HG03571 (cell line): ENCODE measurements around the gene GOLPH3.
"Not testable (repeated sequence)": the region's sequence is repeated elsewhere in the genome, so short reads cannot be mapped to it uniquely, and the experiment has no call there.

Experiments used
- ATAC-seq: cut with Tn5 transposase; IDR thresholded peaks from one replicate; pipeline ENCODE4 v1.9.1; 2021; ENCODE audit not compliant: unreplicated experiment

GOLPH3 gene

DNA sequence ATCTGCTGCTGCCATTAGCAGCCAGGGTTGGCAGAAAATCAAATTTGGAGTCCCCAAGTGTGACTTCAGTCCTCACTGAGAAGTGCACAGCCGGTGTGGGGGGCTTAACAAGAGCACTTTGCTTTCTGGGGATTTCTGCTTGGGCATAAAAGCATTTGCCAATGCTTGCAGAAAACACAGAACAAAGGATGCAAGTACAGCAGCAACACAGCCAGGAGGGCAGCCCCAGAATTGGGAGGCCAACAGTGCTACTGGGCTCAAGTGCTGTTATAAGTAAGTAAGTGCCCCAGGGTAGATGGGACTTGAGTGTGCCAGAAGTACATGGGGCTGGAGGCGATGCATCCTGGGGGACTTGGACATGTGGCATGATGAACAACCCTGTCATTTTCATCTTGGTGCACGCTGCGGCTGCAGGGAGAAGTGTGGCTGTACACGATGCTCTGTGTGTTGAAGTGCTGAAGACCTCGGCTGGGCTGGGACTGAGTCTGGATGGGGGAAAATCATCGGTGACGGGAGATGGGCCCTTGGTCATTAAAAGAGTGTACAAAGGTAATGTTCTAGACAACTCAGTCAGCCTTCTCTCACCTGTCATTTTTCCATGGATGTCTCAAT lies 73.3 kb downstream of the GOLPH3 start:
- ATAC-seq, result no peak

GRCh38 chr5:32100230-32100629 lies 73.9 kb downstream of the GOLPH3 start:
- no peak for ATAC-seq

DNA sequence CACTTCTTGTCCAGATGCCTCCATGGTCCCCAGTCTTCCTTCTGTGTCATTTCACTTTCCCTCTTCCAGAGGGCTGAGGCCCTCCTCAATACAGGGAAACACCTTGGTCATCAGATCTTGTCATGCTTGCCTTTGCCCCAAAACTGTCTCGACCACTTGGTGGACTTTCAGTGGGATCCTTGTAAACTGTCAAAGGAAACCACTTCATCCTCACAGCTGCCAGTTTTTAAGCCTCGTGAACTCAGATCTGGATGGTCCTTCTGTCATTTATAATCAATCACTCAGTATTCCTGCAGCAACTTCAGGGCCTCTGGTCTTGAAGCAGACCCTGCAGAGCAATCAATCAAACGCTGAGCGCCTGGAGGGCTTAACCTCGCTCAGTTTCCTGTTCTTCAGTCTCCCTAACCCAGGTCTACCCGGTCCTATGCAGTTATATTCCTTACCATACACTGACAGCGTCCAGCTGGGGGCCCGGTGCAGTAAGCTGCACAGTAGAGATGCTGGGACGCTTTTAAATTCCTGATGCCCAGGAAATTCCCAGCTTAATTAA lies 74.6 kb downstream of the GOLPH3 start:
- ATAC-seq, result no peak

GRCh38 chr5:32098890-32099310 lies 75.2 kb downstream of the GOLPH3 start:
- ATAC-seq, result no peak

- ATAC-seq, result no peak
Measured at GRCh38 chr5:32098291-32098690, 75.8 kb downstream of the GOLPH3 start.

DNA sequence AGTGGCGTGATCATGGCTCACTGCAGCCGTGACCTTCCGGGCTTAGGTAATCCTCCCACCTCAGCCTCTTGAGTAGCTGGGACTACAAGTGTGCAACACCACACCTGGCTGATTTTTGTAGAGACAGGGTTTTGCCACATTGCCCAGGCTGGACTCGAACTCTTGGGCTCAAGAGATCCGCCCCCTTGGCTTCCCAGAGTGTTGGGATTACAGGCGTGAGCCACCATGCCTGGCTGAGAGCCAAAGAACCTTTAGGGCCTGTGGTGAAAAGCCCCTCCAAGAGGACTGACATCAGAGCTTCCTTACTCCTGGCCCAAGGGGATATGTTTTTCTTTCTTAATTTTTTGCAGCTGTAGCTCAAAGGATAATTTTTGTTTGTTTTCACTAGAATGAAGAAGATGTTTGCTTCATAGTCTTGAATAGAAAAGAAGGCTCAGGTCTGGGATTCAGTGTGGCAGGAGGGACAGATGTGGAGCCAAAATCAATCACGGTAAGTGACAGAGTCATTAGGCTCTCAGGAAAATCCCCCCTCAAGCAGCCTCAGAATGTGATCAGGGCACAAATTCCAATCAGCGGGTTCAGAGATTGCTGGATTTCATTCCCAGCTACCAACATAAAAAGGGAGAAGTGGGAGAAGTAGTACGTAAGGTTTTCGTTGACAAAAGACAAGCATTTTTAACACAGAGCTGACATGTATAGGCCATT lies 77.1 kb downstream of the GOLPH3 start:
- ATAC-seq, result no peak

DNA sequence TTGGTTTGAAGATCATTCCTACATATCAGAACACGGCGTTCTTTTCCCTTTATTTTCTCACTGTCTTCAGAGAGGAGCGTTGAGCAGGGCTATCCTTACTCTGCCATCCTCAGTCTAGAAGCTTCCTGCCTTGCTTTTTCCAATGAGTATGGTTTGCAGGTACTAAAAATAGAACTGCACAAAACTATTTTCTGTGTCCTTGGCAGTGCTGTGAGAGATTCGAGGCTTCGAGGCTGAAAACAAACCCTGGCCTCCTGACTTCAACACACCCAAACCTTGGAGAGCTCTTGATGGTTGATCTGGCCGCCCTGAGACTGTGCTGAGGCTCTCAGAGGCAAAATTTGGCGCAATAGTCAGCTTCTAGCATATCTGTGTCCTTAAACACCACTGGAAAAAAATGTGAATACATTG lies 78.9 kb downstream of the GOLPH3 start:
- ATAC-seq, result no peak

DNA sequence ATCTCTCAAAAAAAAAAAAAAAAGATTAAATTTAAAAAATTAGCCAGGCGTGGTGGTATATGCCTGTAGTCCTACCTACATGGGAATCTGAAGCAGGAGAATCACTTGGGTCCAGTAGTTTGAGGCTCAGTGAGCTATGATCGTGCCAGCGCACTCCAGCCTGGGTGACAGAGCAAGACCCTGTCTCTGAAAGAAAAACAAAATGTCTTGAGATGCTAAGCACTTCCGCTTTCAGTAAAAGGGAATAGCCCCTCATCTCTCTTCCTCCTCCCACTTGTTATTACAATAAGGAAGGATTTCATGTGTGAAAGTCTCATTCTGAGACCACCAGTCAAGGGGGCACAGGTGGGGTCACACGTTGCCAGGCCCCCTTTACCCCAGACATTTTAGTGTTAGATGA lies 79.4 kb downstream of the GOLPH3 start:
- ATAC-seq, result no peak

DNA sequence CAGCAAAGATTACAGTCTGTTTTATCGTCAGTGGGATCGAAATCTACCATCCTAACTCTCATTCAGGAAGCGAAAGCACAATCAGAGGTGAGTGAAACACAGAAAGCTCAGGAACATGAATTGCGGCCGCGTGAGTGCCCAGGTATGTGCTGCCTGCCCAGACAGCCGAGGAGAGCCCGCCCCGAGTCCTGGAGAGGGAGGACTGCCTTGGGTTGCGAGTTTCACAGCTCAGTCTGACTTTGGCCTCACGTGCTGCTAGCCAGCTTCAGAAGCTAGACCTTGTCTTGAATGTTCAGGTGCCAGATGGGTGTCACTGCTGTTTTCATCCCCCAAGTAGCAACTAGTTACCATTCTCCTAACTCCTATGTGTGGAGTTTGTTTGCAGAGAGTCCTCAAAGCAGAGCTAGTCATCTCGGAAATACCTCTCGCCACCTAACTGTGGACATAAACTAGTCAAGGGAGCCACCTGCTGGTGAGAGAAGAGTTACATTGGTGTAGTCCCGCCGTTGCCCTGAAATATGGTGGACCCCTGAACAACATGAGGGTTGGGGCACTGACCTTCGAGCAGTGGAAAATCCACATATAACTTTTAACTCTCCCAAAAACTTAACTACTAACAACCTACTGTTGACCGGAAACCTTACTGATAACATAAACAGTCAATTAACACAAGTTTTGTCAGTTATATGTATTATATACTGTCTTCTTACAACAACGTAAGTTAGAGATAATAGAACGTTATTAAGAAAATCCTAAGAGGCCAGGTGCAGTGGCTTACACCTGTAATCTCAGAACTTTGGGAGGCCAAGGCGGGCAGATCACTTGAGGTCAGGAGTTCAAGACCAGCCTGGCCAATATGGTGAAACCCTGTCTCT lies 80.9 kb downstream of the GOLPH3 start:
- ATAC-seq, result peak; percentile 85

DNA sequence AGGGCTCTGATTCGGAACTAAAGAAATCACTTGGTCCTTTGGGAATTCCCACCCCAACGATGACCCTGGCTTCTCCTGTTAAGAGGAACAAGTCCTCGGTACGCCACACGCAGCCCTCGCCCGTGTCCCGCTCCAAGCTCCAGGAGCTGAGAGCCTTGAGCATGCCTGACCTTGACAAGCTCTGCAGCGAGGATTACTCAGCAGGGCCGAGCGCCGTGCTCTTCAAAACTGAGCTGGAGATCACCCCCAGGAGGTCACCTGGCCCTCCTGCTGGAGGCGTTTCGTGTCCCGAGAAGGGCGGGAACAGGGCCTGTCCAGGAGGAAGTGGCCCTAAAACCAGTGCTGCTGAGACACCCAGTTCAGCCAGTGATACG lies 83.4 kb downstream of the GOLPH3 start:
- no peak for ATAC-seq

DNA sequence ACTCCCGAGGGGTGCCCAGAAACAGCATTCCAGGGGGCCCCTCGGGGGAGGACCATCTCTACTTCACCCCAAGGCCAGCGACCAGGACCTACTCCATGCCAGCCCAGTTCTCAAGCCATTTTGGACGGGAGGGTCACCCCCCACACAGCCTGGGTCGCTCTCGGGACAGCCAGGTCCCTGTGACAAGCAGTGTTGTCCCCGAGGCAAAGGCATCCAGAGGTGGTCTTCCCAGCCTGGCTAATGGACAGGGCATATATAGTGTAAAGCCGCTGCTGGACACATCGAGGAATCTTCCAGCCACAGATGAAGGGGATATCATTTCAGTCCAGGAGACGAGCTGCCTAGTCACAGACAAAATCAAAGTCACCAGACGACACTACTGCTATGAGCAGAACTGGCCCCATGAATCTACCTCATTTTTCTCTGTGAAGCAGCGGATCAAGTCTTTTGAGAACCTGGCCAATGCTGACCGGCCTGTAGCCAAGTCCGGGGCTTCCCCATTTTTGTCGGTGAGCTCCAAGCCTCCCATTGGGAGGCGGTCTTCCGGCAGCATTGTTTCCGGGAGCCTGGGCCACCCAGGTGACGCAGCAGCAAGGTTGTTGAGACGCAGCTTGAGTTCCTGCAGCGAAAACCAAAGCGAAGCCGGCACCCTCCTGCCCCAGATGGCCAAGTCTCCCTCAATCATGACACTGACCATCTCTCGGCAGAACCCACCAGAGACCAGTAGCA lies 83.9 kb downstream of the GOLPH3 start:
- ATAC-seq, result no peak

DNA sequence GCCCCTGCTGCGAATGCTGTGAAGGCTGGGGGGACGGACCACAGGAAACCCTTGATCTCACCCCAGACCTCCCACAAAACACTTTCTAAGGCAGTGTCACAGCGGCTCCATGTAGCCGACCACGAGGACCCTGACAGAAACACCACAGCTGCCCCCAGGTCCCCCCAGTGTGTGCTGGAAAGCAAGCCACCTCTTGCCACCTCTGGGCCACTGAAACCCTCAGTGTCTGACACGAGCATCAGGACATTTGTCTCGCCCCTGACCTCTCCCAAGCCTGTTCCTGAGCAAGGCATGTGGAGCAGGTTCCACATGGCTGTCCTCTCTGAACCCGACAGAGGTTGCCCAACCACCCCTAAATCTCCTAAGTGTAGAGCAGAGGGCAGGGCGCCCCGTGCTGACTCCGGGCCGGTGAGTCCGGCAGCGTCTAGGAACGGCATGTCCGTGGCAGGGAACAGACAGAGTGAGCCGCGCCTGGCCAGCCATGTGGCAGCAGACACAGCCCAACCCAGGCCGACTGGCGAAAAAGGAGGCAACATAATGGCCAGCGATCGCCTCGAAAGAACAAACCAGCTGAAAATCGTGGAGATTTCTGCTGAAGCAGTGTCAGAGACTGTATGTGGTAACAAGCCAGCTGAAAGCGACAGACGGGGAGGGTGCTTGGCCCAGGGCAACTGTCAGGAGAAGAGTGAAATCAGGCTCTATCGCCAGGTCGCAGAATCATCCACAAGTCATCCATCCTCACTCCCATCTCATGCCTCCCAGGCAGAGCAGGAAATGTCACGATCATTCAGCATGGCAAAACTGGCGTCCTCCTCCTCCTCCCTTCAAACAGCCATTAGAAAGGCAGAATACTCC lies 84.7 kb downstream of the GOLPH3 start:
- no peak for ATAC-seq

DNA sequence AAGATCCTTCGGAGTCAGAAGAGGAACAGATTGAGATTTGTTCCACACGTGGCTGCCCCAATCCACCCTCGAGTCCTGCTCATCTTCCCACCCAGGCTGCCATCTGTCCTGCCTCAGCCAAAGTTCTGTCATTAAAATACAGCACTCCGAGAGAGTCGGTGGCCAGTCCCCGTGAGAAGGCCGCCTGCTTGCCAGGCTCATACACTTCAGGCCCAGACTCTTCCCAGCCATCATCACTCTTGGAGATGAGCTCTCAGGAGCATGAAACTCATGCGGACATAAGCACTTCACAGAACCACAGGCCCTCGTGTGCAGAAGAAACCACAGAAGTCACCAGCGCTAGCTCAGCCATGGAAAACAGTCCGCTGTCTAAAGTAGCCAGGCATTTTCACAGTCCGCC lies 85.9 kb downstream of the GOLPH3 start:
- ATAC-seq, result no peak

DNA sequence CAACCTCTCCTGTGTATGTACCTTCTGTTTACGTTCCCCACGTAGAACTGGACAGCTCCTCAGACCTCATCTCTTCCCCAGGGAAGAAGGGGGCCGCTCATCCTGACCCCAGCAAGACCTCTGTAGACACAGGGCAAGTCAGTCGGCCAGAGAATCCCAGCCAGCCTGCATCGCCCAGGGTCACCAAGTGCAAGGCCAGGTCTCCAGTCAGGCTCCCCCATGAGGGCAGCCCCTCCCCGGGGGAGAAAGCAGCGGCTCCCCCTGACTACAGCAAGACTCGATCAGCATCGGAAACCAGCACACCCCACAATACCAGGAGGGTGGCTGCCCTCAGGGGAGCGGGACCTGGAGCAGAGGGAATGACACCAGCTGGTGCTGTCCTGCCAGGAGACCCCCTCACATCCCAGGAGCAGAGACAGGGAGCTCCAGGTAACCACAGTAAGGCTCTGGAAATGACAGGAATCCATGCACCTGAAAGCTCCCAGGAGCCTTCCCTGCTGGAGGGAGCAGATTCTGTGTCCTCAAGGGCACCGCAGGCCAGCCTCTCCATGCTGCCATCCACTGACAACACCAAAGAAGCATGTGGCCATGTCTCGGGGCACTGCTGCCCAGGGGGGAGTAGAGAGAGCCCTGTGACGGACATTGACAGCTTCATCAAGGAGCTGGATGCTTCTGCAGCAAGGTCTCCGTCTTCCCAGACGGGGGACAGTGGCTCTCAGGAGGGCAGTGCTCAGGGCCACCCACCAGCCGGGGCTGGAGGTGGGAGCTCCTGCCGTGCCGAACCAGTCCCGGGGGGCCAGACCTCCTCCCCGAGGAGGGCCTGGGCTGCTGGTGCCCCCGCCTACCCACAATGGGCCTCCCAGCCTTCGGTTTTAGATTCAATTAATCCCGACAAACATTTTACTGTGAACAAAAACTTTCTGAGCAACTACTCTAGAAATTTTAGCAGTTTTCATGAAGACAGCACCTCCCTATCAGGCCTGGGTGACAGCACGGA lies 86.7 kb downstream of the GOLPH3 start:
- ATAC-seq, result no peak

GRCh38 chr5:32083981-32084430 lies 90.1 kb downstream of the GOLPH3 start:
- ATAC-seq, result no peak

GRCh38 chr5:32082701-32083100 lies 91.4 kb downstream of the GOLPH3 start:
- ATAC-seq, result no peak

DNA sequence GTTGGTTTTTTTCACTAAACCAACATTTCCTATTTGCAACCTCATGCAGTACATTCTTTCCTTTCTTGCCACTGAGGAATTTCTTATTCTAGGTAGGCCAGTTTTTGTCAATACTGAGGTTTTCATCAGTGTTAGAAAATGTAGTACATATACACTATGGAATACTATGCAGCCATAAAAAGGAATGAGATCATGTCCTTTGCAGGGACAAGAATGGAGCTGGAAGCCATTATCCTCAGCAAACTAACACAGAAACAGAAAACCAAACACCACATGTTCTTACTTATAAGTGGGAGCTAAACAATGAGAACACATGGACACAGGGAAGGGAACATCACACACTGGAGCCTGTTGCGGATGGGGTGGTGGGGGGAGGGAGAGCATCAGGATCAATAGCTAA lies 93.6 kb downstream of the GOLPH3 start:
- ATAC-seq, result not testable (repeated sequence)

DNA sequence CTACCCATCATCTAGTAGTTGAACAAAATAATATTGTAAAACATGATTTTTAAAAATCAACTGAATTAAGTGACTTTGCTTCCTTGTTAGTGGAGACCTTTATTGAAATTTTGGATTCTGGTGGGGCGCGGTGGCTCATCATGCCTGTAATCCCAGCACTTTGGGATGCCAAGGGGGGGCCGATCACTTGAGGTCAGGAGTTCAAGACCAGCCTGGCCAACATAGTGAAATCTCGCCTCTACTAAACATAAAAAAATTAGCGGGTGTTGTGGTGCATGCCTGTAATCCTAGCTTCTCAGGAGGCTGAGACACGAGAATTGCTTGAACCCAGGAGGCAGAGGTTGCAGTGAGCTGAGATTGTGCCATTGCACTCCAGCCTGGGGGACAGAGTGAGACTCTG lies 95.3 kb downstream of the GOLPH3 start:
- ATAC-seq, result not testable (repeated sequence)
